Sigmoid colon (tissue), 7 donors: ENCODE data around the gene RAB23. TPM values are rescaled to one million over a fixed set of nuclear protein-coding genes. Genes with fewer than 3 reads are reported as not detected.

Experiments used
- DNase-seq: peaks from one replicate; pipeline ENCODE4 v3.0.0-alpha.2; 2019
- H3K27ac ChIP-seq, 4 donors: fragments of 200-600 bp; sonication (generic); one replicate each; pipeline ENCODE4 v1.5.1; 2016 to 2019; ENCODE audit warnings: mild to moderate bottlenecking in 1 of 4
- H3K27me3 ChIP-seq, 3 donors: fragments of 200-600 bp; sonication (generic); one replicate each; pipeline ENCODE4 v1.5.1; 2019; ENCODE audit warnings: mild to moderate bottlenecking in 1 of 3
- H3K36me3 ChIP-seq, 4 donors: fragments of 200-600 bp; sonication (generic); one replicate each; pipeline ENCODE4 v1.5.1; 2016 to 2019
- H3K4me1 ChIP-seq, 4 donors: fragments of 200-600 bp; sonication (generic); one replicate each; pipeline ENCODE4 v1.5.1; 2017 to 2019
- H3K4me3 ChIP-seq, 4 donors: fragments of 200-600 bp; sonication (generic); one replicate each; pipeline ENCODE4 v1.5.1; 2017 to 2019; ENCODE audit warnings: mild to moderate bottlenecking in 2 of 4, moderate library complexity in 1 of 4
- H3K9me3 ChIP-seq, 4 donors: fragments of 200-600 bp in 3 of 4; sonication (generic) in 3 of 4; one replicate each; pipeline versions ENCODE4 v1.5.1 to v1.6.1; 2013 to 2019
- CTCF ChIP-seq, 4 experiments: fragments of 450-650 bp in 3 of 4; fragments of 200-600 bp in 1 of 4; IDR thresholded peaks; one replicate each; pipeline ENCODE4 v1.5.1; 2016 to 2019; ENCODE audit warnings: antibody characterized with exemption in 4 of 4, mild to moderate bottlenecking in 3 of 4, moderate library complexity in 2 of 4
- EP300 ChIP-seq, 4 donors: sonication (generic); formaldehyde crosslinking; IDR thresholded peaks; one replicate each; pipeline ENCODE4 v1.6.1; 2017; ENCODE audit warnings: antibody characterized with exemption in 4 of 4
- POLR2A ChIP-seq, 2 donors: fragments of 450-650 bp; IDR thresholded peaks; one replicate each; pipeline ENCODE4 v1.6.1; 2016; ENCODE audit warnings: antibody characterized with exemption in 2 of 2, mild to moderate bottlenecking in 2 of 2, moderate library complexity in 2 of 2
- POLR2AphosphoS5 ChIP-seq, 4 donors: sonication (generic); formaldehyde crosslinking; IDR thresholded peaks; one replicate each; pipeline ENCODE4 v1.6.1; 2017; ENCODE audit warnings: antibody characterized with exemption in 4 of 4
- WGBS, 2 donors: extraction: QIAGEN DNeasy Blood & Tissue Kit; methylation state at CpG; one replicate each; pipeline ENCODE4 v1.1.7; 2013; 5-methylcytosine and 5-hydroxymethylcytosine counted together
- intact Hi-C: fragments of 100-400 bp; cut with DNase I; formaldehyde crosslinking; loops from one replicate; pipeline ENCODE4 v1.15.1; 2023
- polyA plus RNA-seq, 3 donors: library from polyadenylated mRNA; stranded (reverse); fragments of 200-250 nt; gene quantifications; one replicate each; pipeline ENCODE4 v1.2.3, GENCODE V29; 2013
- total RNA-seq, 4 donors: library from RNA; depleted of rRNA; stranded (reverse); fragments of >200 nt; gene quantifications; one replicate each; pipeline ENCODE4 v1.1.0, GENCODE V29; 2016
- donor health status: healthy with polysubstance abuse.
- donor health status: Bipolar disorder and iron deficiency.
- donor health status: healthy.

Gene RAB23
- total and polyA plus RNA-seq, 7 donors, result 3.5 to 188 (median 115) TPM

- Histone ChIP-seq H3K27me3 (no peaks in the 10 kb centered on the region), H3K4me1 (peaks cover 0 to 77% (median 44%) of the 10 kb centered on the region in 4 donors), H3K9me3 (no peaks in the 10 kb centered on the region), H3K27ac (peak overlapping the region in 3 of 4 donors; percentile 72 to 100 (median 96)), H3K36me3 (no peaks in the 10 kb centered on the region), H3K4me3 (no peak overlapping the region)
- intact Hi-C loops, result no loop called here
- WGBS, 2 donors, result 94 to 97% methylated on average over 1 of the region's 1 CpG
- no peak for TF ChIP-seq POLR2AphosphoS5 (IDR thresholded peaks at IDR 0.05)
- no peak for TF ChIP-seq POLR2A (IDR thresholded peaks at IDR 0.05)
- no peak for TF ChIP-seq CTCF (IDR thresholded peaks at IDR 0.05)
- no peak for TF ChIP-seq EP300 (IDR thresholded peaks at IDR 0.05)
- no peak for DNase-seq
Measured at GRCh38 chr6:57215260-57215659, 6.8 kb downstream of the RAB23 start.

- 95% methylated on average over 5 of the region's 5 CpGs for WGBS, 2 donors
- Histone ChIP-seq H3K27ac (peak overlapping the region in 3 of 4 donors; percentile 2 to 100 (median 96)), H3K4me3 (no peak overlapping the region), H3K36me3 (no peaks in the 10 kb centered on the region), H3K9me3 (no peaks in the 10 kb centered on the region), H3K27me3 (no peaks in the 10 kb centered on the region), H3K4me1 (peaks cover 0 to 91% (median 58%) of the 10 kb centered on the region in 4 donors)
- intact Hi-C loops, result no loop called here
- TF ChIP-seq CTCF (IDR thresholded peaks at IDR 0.05) (no peak), POLR2A (IDR thresholded peaks at IDR 0.05) (no peak), POLR2AphosphoS5 (IDR thresholded peaks at IDR 0.05) (no peak), EP300 (IDR thresholded peaks at IDR 0.05) (no peak)
- no peak for DNase-seq
Measured at GRCh38 chr6:57210060-57210459, 12.0 kb downstream of the RAB23 start.

GRCh38 chr6:57209030-57209429 lies 13.1 kb downstream of the RAB23 start:
- intact Hi-C loops, result no loop called here
- H3K27me3 ChIP-seq, result no peaks in the 10 kb centered on the region
- DNase-seq, result no peak
- no peak overlapping the region for H3K4me3 ChIP-seq
- peak overlapping the region in 3 of 4 donors; percentile 2 to 100 (median 96) for H3K27ac ChIP-seq
- no peaks in the 10 kb centered on the region for H3K9me3 ChIP-seq
- TF ChIP-seq CTCF (IDR thresholded peaks at IDR 0.05), result no peak
- TF ChIP-seq POLR2A (IDR thresholded peaks at IDR 0.05), result no peak
- TF ChIP-seq EP300 (IDR thresholded peaks at IDR 0.05), result no peak
- no peak for TF ChIP-seq POLR2AphosphoS5 (IDR thresholded peaks at IDR 0.05)
- H3K36me3 ChIP-seq, result no peaks in the 10 kb centered on the region
- peaks cover 0 to 96% (median 52%) of the 10 kb centered on the region in 4 donors for H3K4me1 ChIP-seq

- H3K4me3 ChIP-seq, result no peak overlapping the region
- no peaks in the 10 kb centered on the region for H3K36me3 ChIP-seq
Measured at GRCh38 chr6:57207872-57208271, 14.2 kb downstream of the RAB23 start.

More at GRCh38 chr6:57207872-57208271, 14.2 kb downstream of the RAB23 start:
- no peak for DNase-seq
- no peak for TF ChIP-seq CTCF (IDR thresholded peaks at IDR 0.05)
- Histone ChIP-seq H3K9me3 (no peaks in the 10 kb centered on the region), H3K27ac (peak overlapping the region in 3 of 4 donors; percentile 33 to 100 (median 96)), H3K27me3 (no peaks in the 10 kb centered on the region), H3K4me1 (peaks cover 0 to 99% (median 51%) of the 10 kb centered on the region in 4 donors)
- 93 to 98% methylated on average over 4 of the region's 4 CpGs for WGBS, 2 donors
- intact Hi-C loops, result no loop called here
